HG02610 (cell line): ENCODE measurements around the gene LINGO1.

Source experiments
- ATAC-seq: cut with Tn5 transposase; IDR thresholded peaks from one replicate; pipeline ENCODE4 v1.9.1; 2021; ENCODE audit warnings: mild to moderate bottlenecking, moderate library complexity; ENCODE audit not compliant: unreplicated experiment

Gene LINGO1

GRCh38 chr15:77617476-77618230, 15.1 kb downstream of the LINGO1 start:
- ATAC-seq: no peak

- ATAC-seq: no peak
Measured at GRCh38 chr15:77616072-77616471, 16.6 kb downstream of the LINGO1 start.

- ATAC-seq: no peak
Measured at GRCh38 chr15:77615472-77615871, 17.2 kb downstream of the LINGO1 start.

GRCh38 chr15:77614251-77614806, 18.4 kb downstream of the LINGO1 start:
- no peak for ATAC-seq

- ATAC-seq: no peak
Measured at GRCh38 chr15:77613814-77614213, 18.9 kb downstream of the LINGO1 start.

- ATAC-seq: no peak
Measured at GRCh38 chr15:77612958-77613601, 19.6 kb downstream of the LINGO1 start.

GRCh38 chr15:77611767-77612166, 20.9 kb downstream of the LINGO1 start:
- no peak for ATAC-seq

- ATAC-seq: no peak
Measured at GRCh38 chr15:77610731-77611130, 22.0 kb downstream of the LINGO1 start.

- no peak for ATAC-seq
Measured at GRCh38 chr15:77609558-77609957, 23.2 kb downstream of the LINGO1 start.

- no peak for ATAC-seq
Measured at GRCh38 chr15:77608774-77609173, 23.9 kb downstream of the LINGO1 start.

GRCh38 chr15:77607894-77608261, 24.8 kb downstream of the LINGO1 start:
- ATAC-seq: no peak

GRCh38 chr15:77607111-77607893, 25.4 kb downstream of the LINGO1 start:
- ATAC-seq: no peak

- ATAC-seq: no peak
Measured at GRCh38 chr15:77606142-77607034, 26.3 kb downstream of the LINGO1 start.

- ATAC-seq: no peak
Measured at GRCh38 chr15:77605547-77605946, 27.2 kb downstream of the LINGO1 start.

GRCh38 chr15:77604973-77605372, 27.7 kb downstream of the LINGO1 start:
- ATAC-seq: no peak

- no peak for ATAC-seq
Measured at GRCh38 chr15:77603611-77604336, 28.9 kb downstream of the LINGO1 start.

- no peak for ATAC-seq
Measured at GRCh38 chr15:77602800-77603199, 29.9 kb downstream of the LINGO1 start.

- ATAC-seq: no peak
Measured at GRCh38 chr15:77599899-77600298, 32.8 kb downstream of the LINGO1 start.

- ATAC-seq: no peak
Measured at GRCh38 chr15:77599357-77599756, 33.4 kb downstream of the LINGO1 start.

GRCh38 chr15:77598644-77599043, 34.1 kb downstream of the LINGO1 start:
- no peak for ATAC-seq
